Testis (tissue), 3 donors: ENCODE data around the gene WDCP. TPM values are rescaled to one million over a fixed set of nuclear protein-coding genes. Genes with fewer than 3 reads are reported as not detected.

Experiments
- DNase-seq: peaks from one replicate; pipeline ENCODE4 v3.0.0-alpha.2; 2019
- H3K27ac ChIP-seq, 2 donors: fragments of 200-600 bp; sonication (generic); one replicate each; pipeline ENCODE4 v1.5.1; 2019
- H3K27me3 ChIP-seq: fragments of 200-600 bp; sonication (generic); one replicate; pipeline ENCODE4 v1.5.1; 2019
- H3K36me3 ChIP-seq: fragments of 200-600 bp; sonication (generic); one replicate; pipeline ENCODE4 v1.5.1; 2017; ENCODE audit warnings: low read depth; ENCODE audit errors: missing control alignments
- H3K4me1 ChIP-seq: fragments of 200-600 bp; sonication (generic); one replicate; pipeline ENCODE4 v1.5.1; 2019
- H3K4me3 ChIP-seq, 2 donors: fragments of 200-600 bp; sonication (generic); one replicate each; pipeline ENCODE4 v1.5.1; 2017 to 2019
- H3K9me3 ChIP-seq: fragments of 200-600 bp; sonication (generic); one replicate; pipeline ENCODE4 v1.5.1; 2017
- CTCF ChIP-seq, 3 experiments: fragments of 450-650 bp in 2 of 3; fragments of 200-600 bp in 1 of 3; sonication (generic) in 1 of 3; IDR thresholded peaks; one replicate each; pipeline ENCODE4 v1.5.1; 2016 to 2019; ENCODE audit warnings: antibody characterized with exemption in 3 of 3, mild to moderate bottlenecking in 2 of 3, moderate library complexity in 1 of 3
- POLR2A ChIP-seq: fragments of 450-650 bp; IDR thresholded peaks from one replicate; pipeline ENCODE4 v1.6.1; 2017; ENCODE audit warnings: antibody characterized with exemption, mild to moderate bottlenecking, moderate library complexity
- WGBS, 2 donors: methylation state at CpG; one replicate each; pipeline ENCODE4 v1.1.5; 2018; 5-methylcytosine and 5-hydroxymethylcytosine counted together
- intact Hi-C: fragments of 100-400 bp; cut with DNase I; formaldehyde crosslinking; loops from one replicate; pipeline ENCODE4 v1.15.1; 2023; ENCODE audit warnings: low total_unique reads
- polyA plus RNA-seq: library from polyadenylated mRNA; stranded (reverse); fragments of 350-450 nt; fragmentation: Illumina TruSeq; extraction: RNeasy Lipid Tissue Mini Kit (QIAGEN cat#74804); gene quantifications from one replicate; pipeline ENCODE4 v1.2.3, GENCODE V29; 2014; ENCODE audit warnings: low read depth, low replicate concordance; ENCODE audit not compliant: insufficient read depth
- total RNA-seq, 2 donors: library from RNA; depleted of rRNA; stranded (reverse); fragments of >200 nt; gene quantifications; one replicate each; pipeline ENCODE4 v1.2.3, GENCODE V29; 2016

The WDCP gene
- total and polyA plus RNA-seq, 3 donors from 2014 or later: 9.8 to 11.5 (median 10.4) TPM

DNA sequence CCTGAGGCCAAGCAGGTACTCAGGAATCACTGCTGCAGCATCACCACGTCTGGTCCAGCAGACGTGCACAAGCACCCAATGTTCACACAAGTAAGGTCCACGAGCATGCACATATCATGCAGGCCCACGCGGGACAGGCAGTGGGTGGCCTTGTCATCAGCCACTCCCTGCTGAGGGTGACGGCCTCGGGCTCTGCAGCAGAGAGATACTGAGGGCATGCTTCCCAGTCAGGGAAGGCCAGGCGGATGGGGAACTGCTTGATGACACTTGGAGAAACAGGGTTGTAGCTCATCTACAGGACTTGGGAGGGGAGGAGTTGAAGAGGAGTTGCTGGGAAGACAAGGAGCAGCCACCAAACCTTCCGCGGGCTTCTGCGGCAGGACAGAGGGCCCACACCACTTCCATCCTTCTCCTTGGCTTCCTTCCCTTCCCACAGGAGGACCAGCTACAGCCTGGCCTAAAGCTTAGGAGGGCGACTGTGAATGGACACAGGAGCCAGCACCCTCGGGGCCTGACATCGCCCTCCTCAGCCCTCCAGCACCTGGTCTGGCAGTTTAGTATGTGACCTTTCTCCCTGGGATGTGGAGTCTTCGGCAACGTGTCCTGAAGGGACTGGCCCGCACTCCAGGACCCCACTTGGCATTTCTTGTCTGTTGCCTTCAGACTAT is 22.1 kb downstream of the WDCP start:
- Histone ChIP-seq H3K4me3 (no peak overlapping the region), H3K27me3 (no peaks in the 10 kb centered on the region), H3K4me1 (no peaks in the 10 kb centered on the region), H3K9me3 (no peaks in the 10 kb centered on the region), H3K36me3 (no peaks in the 10 kb centered on the region), H3K27ac (no peak overlapping the region)
- TF ChIP-seq CTCF (IDR thresholded peaks at IDR 0.05): no peak
- no peak for TF ChIP-seq POLR2A
- DNase-seq: peak; percentile 7
- WGBS, 2 donors: 87 to 89% methylated on average over 14 to 17 of the region's 17 CpGs
- intact Hi-C loops: no loop called here

GRCh38 chr2:24024018-24024417 is 23.2 kb downstream of the WDCP start:
- H3K4me1 ChIP-seq: no peaks in the 10 kb centered on the region
- TF ChIP-seq CTCF (IDR thresholded peaks at IDR 0.05): no peak
- TF ChIP-seq POLR2A: no peak
- DNase-seq: peak; percentile 14
- H3K36me3 ChIP-seq: no peaks in the 10 kb centered on the region
- no peaks in the 10 kb centered on the region for H3K27me3 ChIP-seq
- 80 to 87% methylated on average over 6 to 12 of the region's 12 CpGs for WGBS, 2 donors
- H3K27ac ChIP-seq: no peak overlapping the region
- H3K4me3 ChIP-seq: no peak overlapping the region
- H3K9me3 ChIP-seq: no peaks in the 10 kb centered on the region
- intact Hi-C loops: no loop called here

- H3K4me1 ChIP-seq: no peaks in the 10 kb centered on the region
- DNase-seq: peak; percentile 7
- H3K27ac ChIP-seq: no peak overlapping the region
- intact Hi-C loops: no loop called here
- 88 to 91% methylated on average over 12 to 16 of the region's 16 CpGs for WGBS, 2 donors
- TF ChIP-seq CTCF (IDR thresholded peaks at IDR 0.05) (no peak), POLR2A (no peak)
- H3K4me3 ChIP-seq: no peak overlapping the region
- no peaks in the 10 kb centered on the region for H3K36me3 ChIP-seq
- no peaks in the 10 kb centered on the region for H3K27me3 ChIP-seq
- H3K9me3 ChIP-seq: no peaks in the 10 kb centered on the region
Measured at GRCh38 chr2:24022975-24023575, 24.1 kb downstream of the WDCP start.

DNA sequence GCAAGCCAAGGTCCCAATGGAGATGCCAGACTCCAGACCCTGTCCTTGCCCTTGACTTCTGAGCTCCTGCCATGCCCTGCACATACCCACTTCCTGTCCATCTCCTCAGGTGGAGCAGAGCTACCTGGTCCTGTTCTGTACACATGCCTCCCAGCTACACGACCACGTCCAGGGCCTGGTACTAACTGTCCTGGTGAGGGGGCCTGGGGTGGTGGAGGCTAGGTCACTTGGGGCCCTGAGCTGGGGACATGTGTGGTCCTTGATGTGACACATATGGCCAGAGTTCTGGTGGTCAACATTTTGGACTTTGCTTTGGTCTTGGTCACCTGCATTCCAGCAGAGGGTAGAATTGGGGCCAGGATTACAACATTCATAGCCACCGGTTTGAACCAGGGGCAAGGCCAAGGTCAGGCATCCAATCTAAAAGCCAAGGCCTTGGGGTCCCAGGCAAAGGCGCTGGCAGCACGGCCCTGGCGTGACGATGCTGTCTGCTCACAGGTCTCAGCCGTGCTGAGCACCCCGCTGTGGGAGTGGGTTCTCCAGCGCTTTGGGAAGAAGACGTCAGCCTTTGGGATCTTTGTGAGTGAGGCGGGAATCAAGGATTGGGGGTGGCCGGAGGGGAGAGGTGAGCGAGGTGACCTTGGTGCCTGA is 24.7 kb downstream of the WDCP start:
- H3K27ac ChIP-seq: no peak overlapping the region
- 78 to 91% methylated on average over 10 to 14 of the region's 14 CpGs for WGBS, 2 donors
- DNase-seq: no peak
- H3K4me1 ChIP-seq: no peaks in the 10 kb centered on the region
- no peaks in the 10 kb centered on the region for H3K36me3 ChIP-seq
- no peaks in the 10 kb centered on the region for H3K27me3 ChIP-seq
- H3K4me3 ChIP-seq: no peak overlapping the region
- intact Hi-C loops: no loop called here
- no peaks in the 10 kb centered on the region for H3K9me3 ChIP-seq
- no peak for TF ChIP-seq POLR2A
- no peak for TF ChIP-seq CTCF (IDR thresholded peaks at IDR 0.05)
